Activated CD8-positive, alpha-beta memory T cell treated with anti-CD3 and anti-CD28 coated beads for 4 hours (primary cell): ENCODE measurements around the gene MTUS2.
"Not testable (repeated sequence)": the region's sequence is repeated elsewhere in the genome, so short reads cannot be mapped to it uniquely, and the experiment has no call there.

ENCODE experiments used
- DNase-seq, 2 donors: peaks; one replicate each; pipeline ENCODE4 v3.0.0-alpha.2; 2020; ENCODE audit warnings: low read depth in 2 of 2

The MTUS2 gene

GRCh38 chr13:29318741-29319140, 498.6 kb downstream of the MTUS2 start:
- no peak for DNase-seq

GRCh38 chr13:29319451-29319850, 499.3 kb downstream of the MTUS2 start:
- DNase-seq: no peak

- no peak for DNase-seq
Observed at GRCh38 chr13:29323954-29324353, 503.8 kb downstream of the MTUS2 start.

GRCh38 chr13:29324601-29325000, 504.5 kb downstream of the MTUS2 start:
- no peak for DNase-seq

- DNase-seq: no peak
Observed at GRCh38 chr13:29328501-29328900, 508.4 kb downstream of the MTUS2 start.

- no peak for DNase-seq
Observed at GRCh38 chr13:29336356-29336755, 516.2 kb downstream of the MTUS2 start.

DNA sequence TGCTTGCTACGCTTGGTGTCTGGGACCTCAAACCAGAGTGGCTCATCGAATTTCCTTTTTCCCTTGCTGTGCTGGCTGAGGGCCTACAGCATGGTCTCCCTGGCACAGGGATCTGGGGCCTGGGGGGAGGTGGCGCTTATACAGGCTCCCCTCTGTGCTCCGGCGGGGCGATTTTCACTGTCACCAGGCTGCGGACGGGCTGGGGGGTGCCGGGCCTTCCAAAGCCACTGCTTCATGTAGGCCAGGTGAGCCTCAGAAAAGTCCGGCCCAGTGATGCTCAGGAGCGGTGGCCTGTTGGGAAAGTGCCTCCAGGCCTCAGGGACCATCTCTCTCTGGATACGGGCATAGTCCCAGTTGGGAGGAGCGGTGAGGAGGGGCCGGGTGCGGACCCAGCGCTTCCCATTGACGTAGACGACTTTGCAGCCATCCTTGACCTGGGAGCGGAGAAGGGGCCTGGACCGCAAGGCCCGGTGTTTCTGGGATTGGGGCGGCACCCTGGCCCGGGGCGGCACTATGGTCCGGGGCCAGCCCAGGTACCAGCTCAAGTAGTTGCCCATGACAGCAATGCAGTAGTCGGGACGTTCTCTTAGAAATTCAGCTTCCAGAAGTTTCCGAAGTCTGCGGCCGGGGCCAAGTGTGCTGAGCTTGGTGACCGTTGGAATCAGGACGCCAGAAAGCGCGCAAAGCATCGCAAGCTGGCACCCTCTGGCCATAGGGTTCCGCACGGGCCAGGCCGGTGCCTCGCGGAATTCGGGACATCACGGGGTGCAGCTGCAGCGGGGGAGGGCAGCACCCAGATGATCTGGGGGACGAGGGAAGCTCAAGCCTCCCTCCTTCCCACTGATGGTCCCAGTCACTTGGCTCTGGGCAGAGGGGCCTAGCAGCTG, 519.5 kb downstream of the MTUS2 start:
- DNase-seq: no peak

DNA sequence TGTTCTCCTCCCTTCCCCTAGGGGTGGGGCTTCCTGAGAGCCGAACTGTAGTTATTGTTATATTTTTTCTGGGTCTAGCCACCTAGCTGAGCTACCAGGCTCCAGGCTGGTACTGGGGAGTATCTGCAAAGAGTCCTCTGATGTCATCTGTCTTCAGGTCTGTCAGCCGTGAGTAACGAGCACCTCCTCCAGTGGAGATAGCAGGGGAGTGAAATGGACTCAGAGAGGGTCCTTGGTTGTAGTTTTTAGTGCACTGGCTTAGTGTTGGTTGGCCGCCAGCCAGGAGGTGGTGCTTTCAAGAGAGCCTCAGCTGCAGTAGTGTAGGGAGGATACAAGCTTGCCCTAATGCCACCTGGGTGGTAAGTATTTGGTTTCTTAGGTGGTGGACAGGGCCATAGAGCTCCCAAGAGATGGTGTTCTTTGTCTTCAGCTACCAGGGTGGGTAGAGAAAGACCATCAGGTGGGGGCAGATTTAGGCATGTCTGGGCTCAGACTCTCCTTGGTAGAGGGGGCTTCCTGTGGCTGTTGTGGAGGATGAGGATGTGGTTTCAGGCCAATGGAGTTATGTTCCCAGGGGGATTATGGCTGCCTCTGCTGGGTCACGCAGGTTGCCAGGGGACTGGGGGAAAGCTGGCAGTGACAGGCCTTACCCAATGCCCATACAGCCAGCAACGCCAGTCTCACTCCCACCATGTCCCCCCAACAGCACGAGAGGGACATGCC, 525.9 kb downstream of the MTUS2 start:
- not testable (repeated sequence) for DNase-seq

- DNase-seq: no peak
Observed at GRCh38 chr13:29355029-29355428, 534.9 kb downstream of the MTUS2 start.

DNA sequence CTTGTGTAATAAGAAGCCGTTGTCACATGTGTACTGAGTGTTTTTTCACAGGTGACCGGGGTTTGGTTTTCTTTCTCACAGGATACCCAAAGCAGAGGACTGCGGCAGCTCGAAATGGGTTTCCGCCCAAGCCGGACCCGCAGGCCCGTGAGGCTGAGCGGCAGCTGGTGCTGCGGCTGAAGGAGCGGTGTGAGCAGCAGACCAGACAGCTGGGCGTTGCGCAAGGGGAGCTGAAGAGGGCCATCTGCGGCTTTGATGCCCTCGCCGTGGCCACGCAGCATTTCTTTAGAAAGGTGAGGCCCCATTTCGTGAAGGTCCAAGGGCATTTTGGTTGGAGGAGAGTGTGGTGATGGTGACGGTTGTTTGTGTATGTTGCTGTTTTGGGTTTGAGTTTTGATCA, 539.0 kb downstream of the MTUS2 start:
- no peak for DNase-seq

DNA sequence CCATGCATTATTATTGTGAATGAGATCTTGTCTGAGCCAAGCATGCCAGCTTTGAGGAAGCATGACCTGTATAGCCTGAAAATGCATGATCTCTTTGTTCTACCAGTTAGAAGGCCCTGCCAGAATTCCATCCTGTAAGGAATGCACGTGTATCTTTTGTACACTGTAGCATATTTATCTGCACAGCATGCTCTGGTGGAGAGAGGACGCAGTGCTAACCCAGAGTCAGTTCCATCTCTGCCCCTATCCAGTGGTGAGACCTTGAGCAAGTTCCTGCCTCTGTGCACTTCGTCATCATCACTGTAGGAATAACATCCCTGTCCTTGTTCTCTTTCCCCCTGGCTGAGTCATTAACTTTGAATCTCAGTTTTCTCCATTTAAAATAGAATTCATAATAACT, 541.6 kb downstream of the MTUS2 start:
- no peak for DNase-seq

DNA sequence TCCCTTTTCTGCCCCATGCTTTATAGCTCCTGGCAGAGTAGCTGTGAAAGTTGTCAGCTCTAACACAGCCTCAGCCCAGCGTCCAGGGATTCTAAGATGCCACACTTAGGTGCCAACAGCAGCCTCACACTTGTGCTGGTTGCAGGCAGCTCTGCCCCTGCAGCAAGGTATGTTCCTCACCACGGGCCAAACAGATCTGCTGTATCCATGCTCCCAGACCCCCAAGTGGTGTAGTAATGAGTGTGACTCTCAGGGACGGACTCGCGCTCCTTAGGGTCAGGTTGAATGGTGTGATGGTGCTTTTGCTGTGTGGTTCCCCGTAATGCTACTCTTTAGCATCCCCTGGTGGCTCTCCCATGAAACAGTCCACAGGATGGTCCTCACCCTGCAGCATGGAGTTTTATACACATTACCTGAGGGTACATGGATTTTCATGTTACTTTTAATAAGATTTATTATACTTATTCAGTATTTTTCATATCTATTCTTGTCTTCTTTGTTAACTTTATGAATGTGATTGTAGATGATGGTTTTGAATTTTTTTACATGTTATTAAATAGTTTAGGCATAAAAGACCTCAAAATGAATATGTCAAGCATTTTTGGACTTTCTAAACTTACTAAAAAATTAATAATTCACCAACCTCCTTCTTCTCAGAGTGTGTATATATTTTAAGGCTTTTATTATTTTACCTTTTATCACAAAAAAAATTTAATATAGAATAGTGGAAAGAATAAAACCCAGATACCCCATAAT, 542.9 kb downstream of the MTUS2 start:
- DNase-seq: peak in 1 of 2 donors; percentile 3

- no peak for DNase-seq
Observed at GRCh38 chr13:29369060-29369743, 549.1 kb downstream of the MTUS2 start.

- no peak for DNase-seq
Observed at GRCh38 chr13:29379281-29379680, 559.1 kb downstream of the MTUS2 start.

DNA sequence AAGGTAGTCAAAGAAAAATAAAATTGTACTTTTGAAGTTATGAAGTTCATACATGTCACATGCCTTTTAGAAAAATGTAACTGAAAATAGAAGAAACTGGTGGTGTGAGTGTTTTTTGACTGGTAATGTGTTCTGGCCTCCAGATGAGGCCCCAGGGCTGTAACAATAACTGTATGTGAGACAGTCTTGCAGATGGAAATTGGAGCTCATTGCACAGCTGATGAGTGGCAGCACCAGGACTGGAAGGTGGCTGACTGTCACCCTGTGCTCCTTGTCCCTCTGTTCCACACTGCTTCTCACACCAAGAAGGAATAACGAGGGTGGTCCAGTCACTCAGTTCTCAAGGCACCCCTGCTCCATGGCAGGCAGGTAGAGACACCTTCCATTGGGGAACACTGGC, 559.7 kb downstream of the MTUS2 start:
- DNase-seq: no peak

DNA sequence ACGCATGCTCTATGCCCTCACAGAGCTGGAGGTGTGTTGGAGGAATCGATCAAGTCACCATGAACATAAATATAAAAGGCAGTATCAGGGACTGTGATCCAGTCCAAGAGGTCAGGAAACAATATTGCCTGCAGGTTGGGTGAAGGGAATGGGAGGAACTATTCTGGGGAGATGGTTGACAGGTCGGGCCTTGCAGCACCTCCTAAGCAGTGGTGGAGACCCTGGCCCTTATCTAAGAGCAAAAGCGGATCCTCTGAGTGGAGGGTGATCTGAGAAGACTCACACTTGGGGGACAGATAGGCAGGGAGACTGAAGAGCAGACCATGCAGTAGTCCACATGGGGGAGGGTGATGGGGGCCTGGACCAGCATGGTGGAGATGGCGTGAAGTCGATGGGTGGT, 561.9 kb downstream of the MTUS2 start:
- no peak for DNase-seq

GRCh38 chr13:29383476-29383875, 563.3 kb downstream of the MTUS2 start:
- DNase-seq: no peak

DNA sequence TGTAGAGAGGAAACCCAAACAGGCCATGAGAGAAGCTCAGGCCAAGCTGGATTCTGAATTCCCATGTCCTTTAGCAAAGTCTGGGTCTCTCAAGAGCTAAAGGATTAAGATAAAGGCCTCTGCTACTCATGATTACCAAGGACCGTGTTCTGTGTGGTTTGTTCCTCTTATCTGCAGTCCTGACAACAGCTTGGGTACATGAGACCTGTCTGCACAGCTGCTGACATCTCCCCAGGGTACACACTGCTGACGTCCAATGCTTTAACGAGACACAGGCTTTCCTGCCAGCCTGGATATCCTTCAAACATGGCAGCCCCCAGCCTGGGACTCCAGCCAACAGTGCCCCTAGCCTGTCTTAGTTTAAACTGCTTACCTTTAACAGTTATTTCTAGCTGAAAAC, 564.3 kb downstream of the MTUS2 start:
- DNase-seq: no peak

DNA sequence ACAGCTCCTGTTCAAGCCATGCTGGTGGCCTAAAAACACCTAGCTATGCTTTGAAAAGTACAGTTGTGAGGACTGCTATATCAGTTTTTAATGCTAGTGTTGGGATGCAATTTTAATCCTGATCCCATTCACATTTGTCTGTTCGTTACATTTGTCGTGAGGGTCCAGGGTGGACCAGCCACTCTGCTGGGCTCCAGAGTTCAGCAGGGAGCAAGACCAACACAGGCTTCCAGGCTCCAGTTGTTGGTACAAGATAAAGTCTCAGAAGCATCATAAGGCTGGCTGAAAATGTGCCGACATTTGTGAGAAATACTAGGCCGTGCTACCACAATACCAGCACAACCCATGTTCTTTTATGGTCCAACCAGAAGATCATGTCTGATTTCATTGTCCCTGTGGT, 564.7 kb downstream of the MTUS2 start:
- DNase-seq: no peak

GRCh38 chr13:29386246-29386645, 566.1 kb downstream of the MTUS2 start:
- no peak for DNase-seq

GRCh38 chr13:29390598-29390997, 570.5 kb downstream of the MTUS2 start:
- not testable (repeated sequence) for DNase-seq

DNA sequence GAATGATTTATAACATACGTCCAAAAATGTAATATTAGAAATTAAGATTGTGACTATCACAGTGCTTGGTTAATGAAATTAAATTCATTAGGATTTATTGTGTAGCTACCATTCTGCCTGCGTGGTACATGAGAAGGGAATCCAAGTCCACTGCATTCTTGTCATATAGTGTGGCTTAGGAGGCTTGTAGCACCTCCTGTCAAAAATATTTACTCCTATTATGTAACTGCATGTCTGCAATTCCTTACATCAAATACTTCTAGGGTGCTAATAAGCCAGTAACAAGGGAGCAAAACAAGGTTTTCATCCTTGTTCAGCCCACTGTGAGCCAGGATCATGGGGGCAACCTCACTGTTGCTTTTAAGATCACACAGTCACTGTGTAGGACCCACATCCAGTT, 576.3 kb downstream of the MTUS2 start:
- DNase-seq: no peak
